ENCODE measurements around the gene PTGDR2.
A peak's percentile ranks its signal among the peaks of the same experiment; 100 is the strongest.

PTGDR2 gene

DNA sequence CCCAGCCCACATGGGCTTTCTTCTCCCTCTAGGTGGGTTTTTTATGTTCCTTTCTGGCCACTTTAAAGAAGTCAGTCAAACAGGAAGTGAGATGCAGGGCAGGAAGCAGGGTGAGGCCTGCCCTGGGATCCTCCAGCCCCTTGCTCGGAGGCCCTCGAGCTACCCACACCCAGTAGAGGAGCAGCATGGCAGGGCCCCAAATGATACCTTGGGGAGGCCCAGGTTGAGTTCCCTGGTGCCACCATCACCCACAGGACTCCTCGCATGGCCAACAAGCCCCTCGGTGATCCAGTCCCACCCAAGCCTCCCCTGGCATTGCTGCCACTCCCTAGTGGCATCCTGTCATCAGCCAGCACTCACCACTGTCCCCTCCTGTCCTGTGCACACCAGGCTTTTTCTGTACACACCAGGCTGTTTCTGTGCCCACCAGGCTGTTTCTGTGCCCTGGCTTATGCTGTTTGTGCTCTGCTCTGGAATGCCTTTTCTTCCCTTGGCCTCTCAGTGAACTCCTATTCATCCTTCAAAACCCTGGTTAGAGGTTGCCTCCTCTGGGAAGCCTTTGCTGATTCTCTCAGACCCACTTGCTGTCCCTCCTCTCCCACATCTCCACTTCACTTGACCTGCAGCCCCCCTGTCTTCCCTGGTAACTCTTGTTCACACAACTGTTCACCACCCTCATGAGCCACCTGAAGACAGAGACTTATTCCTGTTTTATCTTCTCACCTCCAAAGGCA is 3.1 kb upstream of the PTGDR2 start:
- DNase-seq (ENCODE audit: low read depth): no peak

GRCh38 chr11:60858236-60858635 is 2.5 kb upstream of the PTGDR2 start:
- DNase-seq (ENCODE audit: low read depth): no peak

GRCh38 chr11:60857378-60858232 is 1.9 kb upstream of the PTGDR2 start:
- no peak for DNase-seq (ENCODE audit: low read depth)

DNA sequence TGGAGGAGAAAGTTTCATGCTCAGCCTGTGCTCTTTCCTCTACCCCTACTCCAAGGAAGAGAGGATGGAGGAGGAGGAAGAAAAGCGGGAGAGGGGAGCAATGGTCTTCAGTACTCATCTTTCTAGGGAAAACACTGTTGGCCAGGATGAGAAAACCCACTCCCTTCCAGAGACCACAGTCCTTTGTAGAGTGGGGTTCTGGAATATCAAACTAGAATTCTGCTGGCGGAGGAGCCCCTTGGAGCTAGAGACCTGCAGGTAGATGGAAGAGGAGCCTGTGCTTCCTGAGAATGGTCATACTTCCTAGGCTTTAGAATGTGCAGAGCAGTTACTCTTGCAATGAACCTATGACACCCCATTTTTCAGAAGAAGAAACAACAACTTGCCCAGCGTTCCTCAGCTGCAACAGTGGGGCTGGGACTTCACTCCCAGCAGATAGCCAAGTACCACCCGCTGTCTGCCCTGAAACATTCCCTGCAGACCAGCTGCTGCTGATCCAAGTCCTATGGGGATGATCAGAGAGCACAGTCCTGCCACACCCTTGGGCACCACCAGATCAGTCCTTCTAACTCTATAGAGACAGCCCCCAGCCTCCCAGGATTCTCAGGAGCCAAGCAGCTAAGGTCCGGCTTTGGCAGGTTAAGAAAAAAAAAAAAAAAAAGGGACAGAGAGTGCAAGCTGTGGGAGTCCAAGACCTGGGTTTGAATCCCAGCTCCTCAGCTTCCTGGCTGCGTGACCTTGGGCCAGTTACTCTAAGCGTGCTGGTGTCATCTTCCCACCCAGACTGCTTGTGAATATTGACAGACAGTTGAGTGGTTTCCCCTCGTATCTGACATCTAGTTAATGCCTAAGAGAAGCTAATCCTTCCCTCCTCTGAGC is 664 bp downstream of the PTGDR2 start:
- no peak for DNase-seq (ENCODE audit: low read depth)

DNA sequence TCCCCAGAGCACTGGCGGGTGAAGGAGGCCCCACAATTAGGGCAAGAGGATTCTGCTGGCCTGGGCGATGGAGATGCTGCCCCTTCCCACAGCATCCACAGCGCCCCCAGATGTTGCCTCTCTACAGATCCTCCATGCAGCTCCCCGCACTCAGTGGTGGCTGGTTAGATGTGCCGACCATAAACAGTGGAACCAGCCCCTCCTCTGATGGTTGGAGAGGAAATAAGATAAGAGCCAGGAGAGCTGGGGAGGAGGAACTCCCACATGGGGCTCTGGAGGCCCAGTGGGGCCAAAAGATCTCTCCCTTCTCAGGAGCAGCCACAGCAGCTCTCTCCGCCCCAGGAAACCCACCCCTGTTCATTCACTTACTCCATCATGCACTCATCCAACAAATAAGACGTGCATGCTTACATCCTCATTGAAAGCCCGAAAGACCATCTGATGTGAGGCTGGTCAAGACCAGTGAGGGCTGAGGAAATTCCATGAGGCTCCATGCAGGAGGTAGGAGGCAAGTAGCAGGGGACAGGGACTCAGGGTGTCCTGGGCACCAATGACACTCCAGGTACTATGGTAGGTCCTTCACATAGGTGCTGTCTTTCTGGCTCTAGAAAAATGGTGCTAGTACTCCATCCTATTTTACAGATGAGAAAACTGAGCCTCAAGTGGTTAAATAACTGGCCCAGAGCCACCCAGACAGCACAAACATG is 1.5 kb downstream of the PTGDR2 start:
- DNase-seq (ENCODE audit: low read depth): no peak

- no peak for DNase-seq (ENCODE audit: low read depth)
Observed at GRCh38 chr11:60852982-60853950, 2.5 kb downstream of the PTGDR2 start.

- DNase-seq (ENCODE audit: low read depth): no peak
Observed at GRCh38 chr11:60852117-60852981, 3.4 kb downstream of the PTGDR2 start.

DNA sequence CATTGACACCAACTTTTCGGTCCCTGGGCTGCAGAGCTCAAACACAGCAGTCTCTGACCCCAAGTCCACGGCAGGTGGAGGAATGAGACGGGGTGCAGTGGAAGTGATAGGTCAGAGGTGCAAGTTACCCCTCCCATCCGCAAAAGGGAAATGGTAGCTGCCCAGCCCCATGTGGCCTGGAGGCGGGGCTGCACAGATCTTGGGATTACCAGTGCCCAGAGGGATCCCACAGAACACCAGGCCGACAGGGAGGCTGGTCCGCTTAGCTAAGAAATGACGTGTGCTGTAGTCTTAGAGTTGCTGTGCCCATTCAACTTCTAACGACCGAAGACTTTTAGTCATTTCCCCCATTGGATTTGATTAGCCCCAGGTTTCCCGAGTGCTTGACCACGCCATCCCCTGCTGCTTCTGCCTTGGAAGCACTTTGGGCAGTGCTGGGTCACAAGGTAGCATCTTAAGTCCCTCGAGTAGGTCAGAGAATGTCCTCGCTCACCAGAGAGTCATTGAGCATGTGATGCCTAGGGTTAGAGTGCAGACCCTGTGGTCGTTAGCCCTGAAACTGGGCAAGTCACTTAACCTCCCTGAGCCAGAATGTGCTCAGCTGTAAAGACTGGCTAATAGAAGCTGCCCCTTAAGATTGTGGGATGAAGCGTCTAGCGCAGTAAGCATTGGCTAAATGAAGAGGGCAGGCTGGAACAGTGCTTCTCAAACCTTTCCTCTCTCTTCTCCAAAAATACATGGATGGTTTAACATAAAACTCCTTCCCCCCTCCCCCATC is 4.2 kb downstream of the PTGDR2 start:
- DNase-seq (ENCODE audit: low read depth): no peak

DNA sequence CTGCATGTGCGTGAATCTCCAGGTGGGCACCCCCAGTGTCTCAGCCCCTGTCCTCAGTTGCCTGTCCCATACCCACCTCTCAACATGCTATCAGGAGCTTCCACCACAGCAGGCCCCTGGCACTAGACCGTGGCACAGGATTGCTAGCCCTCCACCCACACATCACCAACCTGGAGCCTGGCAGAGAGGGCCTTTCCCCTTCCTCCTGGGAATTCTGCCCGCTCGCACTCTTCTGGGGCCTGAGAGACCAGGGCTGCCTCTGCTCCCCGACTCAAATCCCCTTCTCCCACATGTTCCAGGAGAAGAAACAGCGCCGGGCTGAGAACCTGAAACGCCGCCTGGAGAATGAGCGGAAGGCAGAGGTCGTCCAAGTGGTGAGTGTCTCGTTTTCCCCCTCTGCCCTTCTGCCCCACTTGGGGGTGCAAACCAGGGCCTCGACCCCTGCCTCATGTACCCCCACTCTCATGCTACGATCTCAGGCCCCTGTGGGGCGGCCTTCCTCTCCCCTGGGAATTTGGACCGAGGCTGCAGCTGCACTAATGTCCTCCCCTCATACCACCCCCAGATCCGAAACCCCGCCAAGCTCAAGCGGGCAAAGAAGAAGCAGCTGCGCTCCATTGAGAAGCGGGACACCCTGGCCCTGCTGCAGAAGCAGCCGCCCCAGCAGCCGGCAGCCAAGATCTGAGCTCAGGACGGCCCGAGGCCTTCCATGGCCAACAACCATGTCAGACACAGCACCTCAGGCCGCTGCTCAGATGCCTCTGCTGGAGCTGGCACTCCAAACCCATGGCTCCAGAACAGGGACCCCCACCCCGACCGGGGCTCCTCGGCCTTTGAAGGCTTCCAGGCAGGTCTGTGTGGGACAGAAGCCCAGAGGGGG is 5.9 kb downstream of the PTGDR2 start:
- DNase-seq (ENCODE audit: low read depth): no peak

GRCh38 chr11:60848714-60849151 is 7.0 kb downstream of the PTGDR2 start:
- DNase-seq (ENCODE audit: low read depth): no peak

- DNase-seq (ENCODE audit: low read depth): no peak
Observed at GRCh38 chr11:60847896-60848295, 7.9 kb downstream of the PTGDR2 start.

GRCh38 chr11:60847281-60847680 is 8.5 kb downstream of the PTGDR2 start:
- DNase-seq (ENCODE audit: low read depth): no peak

DNA sequence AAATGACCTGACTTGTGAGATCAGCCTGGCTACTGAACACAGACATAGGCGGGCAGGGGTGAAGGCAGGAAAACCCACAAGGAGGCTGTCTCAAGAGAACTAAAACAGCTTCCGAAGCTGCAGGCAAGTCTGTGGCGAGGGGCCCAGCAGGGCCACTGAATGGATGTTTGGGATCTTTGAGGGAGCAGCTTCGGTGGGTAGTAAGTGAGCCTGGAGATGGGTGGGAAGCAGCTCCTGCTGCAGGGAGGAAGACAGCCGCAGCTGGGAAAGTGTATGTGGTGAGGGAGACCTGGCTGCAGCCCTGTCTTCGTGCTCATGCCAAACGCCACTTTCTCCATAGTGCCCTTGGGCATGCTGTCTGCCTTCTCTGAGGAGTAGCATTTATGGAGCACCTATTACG is 10.4 kb downstream of the PTGDR2 start:
- no peak for DNase-seq (ENCODE audit: low read depth)

- DNase-seq (ENCODE audit: low read depth): peak; percentile 79
Observed at GRCh38 chr11:60844870-60845221, 10.9 kb downstream of the PTGDR2 start.

DNA sequence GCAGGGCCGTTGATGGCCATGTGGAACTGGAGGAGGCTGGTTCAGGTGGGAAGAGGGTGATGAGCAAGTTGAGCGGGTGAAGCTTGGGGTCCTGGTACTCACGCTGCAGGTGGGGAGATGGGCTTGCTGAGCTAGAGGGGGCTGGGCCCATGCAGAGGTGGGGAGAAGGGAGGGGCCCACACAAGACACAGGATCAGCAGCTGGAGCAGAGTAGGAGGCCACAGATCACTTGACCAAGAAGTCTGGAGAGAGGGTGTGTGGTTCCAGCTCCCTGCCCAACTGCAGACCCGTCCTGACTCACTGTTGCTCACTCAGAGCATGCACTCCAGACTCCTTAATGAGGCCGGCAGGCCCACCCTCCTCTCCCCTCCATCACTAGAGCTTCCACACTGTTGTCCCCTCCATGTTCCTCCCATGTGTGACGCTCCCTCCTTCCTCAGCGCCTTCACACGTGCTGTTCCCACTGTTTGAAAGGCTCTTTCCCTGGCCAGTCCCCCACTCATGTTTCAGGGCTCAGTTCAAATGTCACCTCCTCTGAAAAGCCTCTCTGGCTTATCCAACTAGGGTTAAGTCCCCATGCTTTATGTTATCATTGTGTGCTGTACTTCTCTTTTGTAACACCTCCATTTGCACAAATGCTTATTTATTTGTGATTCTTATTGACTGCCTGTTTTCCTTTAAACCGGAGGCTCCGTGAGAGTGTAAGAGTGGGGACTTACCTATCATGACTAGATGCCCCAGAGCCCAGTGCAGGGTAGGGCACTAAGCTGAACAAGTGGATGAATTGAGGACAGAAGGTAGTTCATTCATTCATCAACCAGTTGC is 11.5 kb downstream of the PTGDR2 start:
- peak; percentile 72 for DNase-seq (ENCODE audit: low read depth)

- peak; percentile 55 for DNase-seq (ENCODE audit: low read depth)
Observed at GRCh38 chr11:60842668-60843600, 12.8 kb downstream of the PTGDR2 start.

Data from amniotic epithelial cell (primary cell).